Measurements from ENCODE around the gene LELP1.
A peak's percentile ranks its signal among the peaks of the same experiment; 100 is the strongest.
"Not testable (repeated sequence)": the region's sequence is repeated elsewhere in the genome, so short reads cannot be mapped to it uniquely, and the experiment has no call there.

DNA sequence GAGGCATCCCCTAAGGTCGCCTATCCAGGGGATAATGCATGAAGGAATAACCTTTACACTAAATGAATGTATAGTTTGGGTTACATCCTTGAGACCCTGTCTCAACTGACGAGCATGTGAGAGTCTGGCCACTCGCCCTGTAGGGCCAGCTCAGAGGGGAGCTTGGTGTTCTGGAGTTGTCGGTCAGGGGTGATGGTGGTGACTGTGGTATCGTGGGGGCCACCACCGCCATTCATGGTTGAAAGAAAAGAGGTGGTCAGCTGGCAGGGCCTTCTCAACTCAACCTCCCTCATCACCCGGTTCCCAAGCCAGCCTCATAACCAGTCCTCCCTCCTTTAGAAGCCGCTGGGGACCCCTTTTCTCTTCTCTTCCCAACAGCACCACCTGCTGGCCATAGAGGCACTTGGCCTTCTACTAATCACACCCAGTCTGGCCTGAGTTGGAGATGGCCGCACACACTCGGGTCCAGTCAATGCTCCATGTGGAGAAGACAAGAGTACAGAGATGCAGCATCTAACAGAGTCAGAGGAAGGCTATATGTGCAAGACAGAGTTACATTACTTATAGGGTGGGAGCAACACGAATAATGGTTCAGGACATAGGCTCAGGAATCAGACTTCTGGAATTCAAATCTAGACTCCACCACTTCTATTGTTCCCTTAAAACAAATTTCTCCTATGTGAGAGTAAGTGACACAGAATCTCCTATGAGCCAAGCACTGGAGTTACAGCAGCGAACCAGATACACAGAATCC is 26.0 kb downstream of the LELP1 start:
- TF ChIP-seq, protein P1, sequence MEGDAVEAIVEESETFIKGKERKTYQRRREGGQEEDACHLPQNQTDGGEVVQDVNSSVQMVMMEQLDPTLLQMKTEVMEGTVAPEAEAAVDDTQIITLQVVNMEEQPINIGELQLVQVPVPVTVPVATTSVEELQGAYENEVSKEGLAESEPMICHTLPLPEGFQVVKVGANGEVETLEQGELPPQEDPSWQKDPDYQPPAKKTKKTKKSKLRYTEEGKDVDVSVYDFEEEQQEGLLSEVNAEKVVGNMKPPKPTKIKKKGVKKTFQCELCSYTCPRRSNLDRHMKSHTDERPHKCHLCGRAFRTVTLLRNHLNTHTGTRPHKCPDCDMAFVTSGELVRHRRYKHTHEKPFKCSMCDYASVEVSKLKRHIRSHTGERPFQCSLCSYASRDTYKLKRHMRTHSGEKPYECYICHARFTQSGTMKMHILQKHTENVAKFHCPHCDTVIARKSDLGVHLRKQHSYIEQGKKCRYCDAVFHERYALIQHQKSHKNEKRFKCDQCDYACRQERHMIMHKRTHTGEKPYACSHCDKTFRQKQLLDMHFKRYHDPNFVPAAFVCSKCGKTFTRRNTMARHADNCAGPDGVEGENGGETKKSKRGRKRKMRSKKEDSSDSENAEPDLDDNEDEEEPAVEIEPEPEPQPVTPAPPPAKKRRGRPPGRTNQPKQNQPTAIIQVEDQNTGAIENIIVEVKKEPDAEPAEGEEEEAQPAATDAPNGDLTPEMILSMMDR (conservative IDR thresholded peaks at IDR 0.05; ENCODE audit: low read length), result peak; percentile 73
- not testable (repeated sequence) for TF ChIP-seq EZH2phosphoT487 (IDR thresholded peaks at IDR 0.05; ENCODE audit: borderline replicate concordance, low read depth, low read length)

All from OCI-LY7 (cell line).